Endothelial cell (in vitro differentiated cells): ENCODE measurements around the gene KATNA1. TPM values are rescaled to one million over a fixed set of nuclear protein-coding genes. Genes with fewer than 3 reads are reported as not detected.

Experiments
- DNase-seq: peaks from one replicate; pipeline ENCODE4 v3.0.0; 2021; ENCODE audit warnings: low spot score
- H3K27ac Mint-ChIP-seq: one replicate; pipeline ENCODE4 v1.8.0; 2021; ENCODE audit warnings: mixed read lengths, inconsistent platforms; ENCODE audit not compliant: unreplicated experiment
- H3K27me3 Mint-ChIP-seq: one replicate; pipeline ENCODE4 v1.8.0; 2021; ENCODE audit warnings: mild to moderate bottlenecking, moderate library complexity, mixed read lengths, inconsistent platforms; ENCODE audit not compliant: unreplicated experiment
- H3K36me3 Mint-ChIP-seq: one replicate; pipeline ENCODE4 v1.8.0; 2021; ENCODE audit warnings: mild to moderate bottlenecking, low read depth, mixed read lengths, inconsistent platforms; ENCODE audit not compliant: unreplicated experiment
- H3K4me1 Mint-ChIP-seq: one replicate; pipeline ENCODE4 v1.8.0; 2021; ENCODE audit warnings: mild to moderate bottlenecking, mixed read lengths, inconsistent platforms; ENCODE audit not compliant: unreplicated experiment
- H3K4me3 Mint-ChIP-seq: one replicate; pipeline ENCODE4 v1.8.0; 2021; ENCODE audit warnings: mild to moderate bottlenecking, mixed read lengths, inconsistent platforms; ENCODE audit not compliant: unreplicated experiment
- H3K9me3 Mint-ChIP-seq: one replicate; pipeline ENCODE4 v1.8.0; 2021; ENCODE audit warnings: mixed read lengths, inconsistent platforms; ENCODE audit not compliant: unreplicated experiment
- total RNA-seq: library from RNA; stranded (reverse); fragmentation: NEBNext Ultra II Directional; extraction: Animal tissue kit (Norgen Biotek cat#: 25700); gene quantifications from one replicate; pipeline ENCODE4 v1.2.1, GENCODE V29; 2021; ENCODE audit not compliant: unreplicated experiment
- TF ChIP-seq, protein P1 (sequence below): fragments of 200-600 bp; sonication (generic); IDR thresholded peaks from one replicate; pipeline ENCODE4 v1.5.0; 2021; ENCODE audit warnings: antibody characterized with exemption; ENCODE audit not compliant: unreplicated experiment

The KATNA1 gene
- total RNA-seq, 1 donor from 2014 or later, result 12.5 TPM

DNA sequence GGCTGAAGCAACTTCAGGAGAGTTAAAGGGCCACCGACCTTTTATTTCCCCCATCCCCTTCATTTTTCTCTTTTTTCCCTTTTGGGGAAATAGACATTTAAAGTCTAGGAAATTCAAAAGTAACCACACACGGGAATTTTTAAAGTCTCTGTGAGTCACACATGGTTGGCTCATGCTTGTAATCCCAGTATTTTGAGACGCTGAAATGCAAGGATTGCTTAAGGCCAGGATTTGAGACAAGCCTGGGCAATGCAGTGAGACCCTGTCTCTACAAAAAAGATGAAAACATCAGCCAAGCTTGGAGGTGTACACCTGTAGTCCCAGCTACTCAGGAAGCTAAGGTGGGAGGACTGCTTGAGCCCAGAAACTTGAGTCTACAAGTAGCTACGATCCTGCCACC is 34.2 kb downstream of the KATNA1 start:
- Mint-ChIP-seq H3K4me3 (no peak overlapping the region), H3K27ac (no peak overlapping the region), H3K27me3 (no peaks in the 10 kb centered on the region), H3K36me3 (no peaks in the 10 kb centered on the region), H3K9me3 (no peaks in the 10 kb centered on the region), H3K4me1 (no peaks in the 10 kb centered on the region)
- TF ChIP-seq, protein P1, sequence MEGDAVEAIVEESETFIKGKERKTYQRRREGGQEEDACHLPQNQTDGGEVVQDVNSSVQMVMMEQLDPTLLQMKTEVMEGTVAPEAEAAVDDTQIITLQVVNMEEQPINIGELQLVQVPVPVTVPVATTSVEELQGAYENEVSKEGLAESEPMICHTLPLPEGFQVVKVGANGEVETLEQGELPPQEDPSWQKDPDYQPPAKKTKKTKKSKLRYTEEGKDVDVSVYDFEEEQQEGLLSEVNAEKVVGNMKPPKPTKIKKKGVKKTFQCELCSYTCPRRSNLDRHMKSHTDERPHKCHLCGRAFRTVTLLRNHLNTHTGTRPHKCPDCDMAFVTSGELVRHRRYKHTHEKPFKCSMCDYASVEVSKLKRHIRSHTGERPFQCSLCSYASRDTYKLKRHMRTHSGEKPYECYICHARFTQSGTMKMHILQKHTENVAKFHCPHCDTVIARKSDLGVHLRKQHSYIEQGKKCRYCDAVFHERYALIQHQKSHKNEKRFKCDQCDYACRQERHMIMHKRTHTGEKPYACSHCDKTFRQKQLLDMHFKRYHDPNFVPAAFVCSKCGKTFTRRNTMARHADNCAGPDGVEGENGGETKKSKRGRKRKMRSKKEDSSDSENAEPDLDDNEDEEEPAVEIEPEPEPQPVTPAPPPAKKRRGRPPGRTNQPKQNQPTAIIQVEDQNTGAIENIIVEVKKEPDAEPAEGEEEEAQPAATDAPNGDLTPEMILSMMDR, result no peak
- no peak for DNase-seq

DNA sequence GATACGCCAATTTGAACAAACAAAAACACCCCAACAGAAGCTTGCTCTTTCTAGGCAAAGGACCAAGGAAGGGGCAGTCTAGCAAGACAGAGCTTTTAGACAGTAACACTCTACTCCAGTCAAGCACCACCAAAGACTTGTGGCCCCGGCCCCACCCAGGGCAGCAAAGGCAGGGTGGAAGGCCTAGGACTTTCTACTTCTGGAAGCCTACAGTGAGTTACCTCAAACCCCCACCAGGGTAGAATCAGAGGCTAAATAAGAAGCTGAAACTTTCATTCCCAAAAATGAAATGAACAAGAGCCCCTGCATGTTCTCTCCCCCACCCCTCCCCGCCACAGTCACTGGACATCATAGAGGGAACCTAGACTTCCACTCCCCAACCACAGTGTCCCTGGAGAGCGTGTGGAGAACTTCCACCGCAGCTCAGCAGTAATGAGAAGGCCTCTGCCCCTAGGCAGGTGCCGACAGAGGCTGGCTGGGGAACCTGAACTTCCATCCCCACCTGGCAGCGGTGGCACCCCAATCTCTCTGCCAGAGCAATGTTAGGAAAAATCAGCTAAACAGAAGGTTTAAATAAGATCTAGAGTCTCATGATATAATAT is 40.0 kb downstream of the KATNA1 start:
- H3K27me3 Mint-ChIP-seq, result no peaks in the 10 kb centered on the region
- H3K4me1 Mint-ChIP-seq, result no peaks in the 10 kb centered on the region
- no peak overlapping the region for H3K4me3 Mint-ChIP-seq
- DNase-seq, result no peak
- H3K36me3 Mint-ChIP-seq, result no peaks in the 10 kb centered on the region
- H3K27ac Mint-ChIP-seq, result no peak overlapping the region
- H3K9me3 Mint-ChIP-seq, result no peaks in the 10 kb centered on the region
- TF ChIP-seq, protein P1, result no peak

DNA sequence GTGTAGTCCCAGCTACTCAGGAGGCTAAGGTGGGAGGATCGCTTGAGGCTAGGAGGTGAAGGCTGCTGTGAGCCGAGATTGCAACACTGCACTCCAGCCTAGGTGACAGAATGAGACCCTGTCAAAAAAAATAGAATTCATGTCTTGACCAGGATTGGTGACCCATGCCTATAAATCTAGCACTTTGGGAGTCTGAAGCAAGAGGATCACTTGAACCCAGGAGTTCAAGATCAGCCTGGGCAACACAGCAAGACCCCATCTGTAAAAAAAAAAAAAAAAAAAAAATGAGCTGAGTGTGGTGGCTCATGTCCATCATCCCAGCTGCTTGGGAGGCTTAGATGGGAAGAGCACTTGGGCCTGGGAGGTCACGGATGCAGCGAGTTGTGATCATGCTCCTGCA is 48.0 kb downstream of the KATNA1 start:
- DNase-seq, result no peak
- no peaks in the 10 kb centered on the region for H3K27me3 Mint-ChIP-seq
- H3K4me1 Mint-ChIP-seq, result no peaks in the 10 kb centered on the region
- no peaks in the 10 kb centered on the region for H3K9me3 Mint-ChIP-seq
- H3K36me3 Mint-ChIP-seq, result no peaks in the 10 kb centered on the region
- no peak overlapping the region for H3K27ac Mint-ChIP-seq
- no peak overlapping the region for H3K4me3 Mint-ChIP-seq
- TF ChIP-seq, protein P1, result no peak

DNA sequence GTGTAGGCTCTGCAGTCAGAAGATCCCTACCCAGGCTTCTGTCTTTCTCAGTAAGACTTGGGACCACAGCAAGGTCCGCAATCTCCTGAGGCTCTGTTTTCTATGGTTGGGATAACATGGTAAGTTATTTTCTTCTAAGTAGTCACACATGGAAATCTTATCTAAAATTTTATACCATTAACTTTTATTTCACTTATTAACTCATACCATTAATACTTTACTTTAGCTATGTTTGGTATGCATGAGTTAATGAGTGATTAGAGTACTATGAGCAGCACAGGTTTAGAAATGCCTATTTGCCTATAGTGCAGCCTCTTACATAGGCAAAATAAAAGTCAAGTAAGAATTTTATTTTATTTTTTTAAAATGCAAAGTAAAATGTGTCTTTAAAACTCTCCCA is 55.1 kb downstream of the KATNA1 start:
- Mint-ChIP-seq H3K36me3 (peaks cover 16% of the 10 kb centered on the region), H3K27me3 (no peaks in the 10 kb centered on the region), H3K4me3 (no peak overlapping the region), H3K4me1 (no peaks in the 10 kb centered on the region), H3K27ac (no peak overlapping the region), H3K9me3 (no peaks in the 10 kb centered on the region)
- TF ChIP-seq, protein P1, result no peak
- DNase-seq, result no peak

DNA sequence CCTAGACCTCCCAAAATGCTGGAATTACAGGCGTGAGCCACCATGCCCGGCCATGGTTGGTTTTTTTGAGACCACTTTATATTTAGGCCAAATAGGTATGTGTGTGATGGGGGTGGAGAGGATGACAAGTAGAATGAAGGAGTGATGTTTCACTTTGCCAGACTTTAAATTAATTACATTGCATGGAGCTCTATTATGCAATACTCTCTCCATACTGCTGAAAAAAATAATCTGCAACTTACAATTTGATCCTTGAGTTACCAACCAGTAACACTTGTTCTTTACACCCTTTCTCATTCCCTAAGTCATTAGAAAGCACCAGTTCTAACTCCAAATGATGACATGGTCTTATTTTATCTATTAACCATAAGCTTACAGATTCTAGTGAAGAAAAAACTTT is 55.5 kb downstream of the KATNA1 start:
- peaks cover 16% of the 10 kb centered on the region for H3K36me3 Mint-ChIP-seq
- TF ChIP-seq, protein P1, result no peak
- DNase-seq, result no peak
- no peaks in the 10 kb centered on the region for H3K27me3 Mint-ChIP-seq
- H3K27ac Mint-ChIP-seq, result no peak overlapping the region
- no peaks in the 10 kb centered on the region for H3K4me1 Mint-ChIP-seq
- no peak overlapping the region for H3K4me3 Mint-ChIP-seq
- H3K9me3 Mint-ChIP-seq, result no peaks in the 10 kb centered on the region
